Adipocyte (in vitro differentiated cells): ENCODE measurements around the gene SLC24A5.
A peak's percentile ranks its signal among the peaks of the same experiment; 100 is the strongest.

Experiments
- DNase-seq: peaks from one replicate; pipeline ENCODE4 v3.0.0-alpha.2; 2015; ENCODE audit warnings: low read depth
- H3K27me3 ChIP-seq: replicated peaks from 2 replicates; pipeline ENCODE4 v1.7.0; 2013; ENCODE audit warnings: mild to moderate bottlenecking, low read length, moderate library complexity; ENCODE audit not compliant: control insufficient read depth, insufficient read depth
- H3K36me3 ChIP-seq: 2 replicates; pipeline ENCODE4 v1.7.0; 2013; ENCODE audit warnings: low read length, mild to moderate bottlenecking, moderate library complexity; ENCODE audit not compliant: control insufficient read depth, insufficient read depth, severe bottlenecking
- H3K4me1 ChIP-seq: 2 replicates; pipeline ENCODE4 v1.7.0; 2013; ENCODE audit warnings: mild to moderate bottlenecking, low read length, moderate library complexity; ENCODE audit not compliant: control insufficient read depth, insufficient read depth
- H3K4me3 ChIP-seq: 2 replicates; pipeline ENCODE4 v1.7.0; 2013; ENCODE audit warnings: mild to moderate bottlenecking, low read length, moderate library complexity
- H3K9ac ChIP-seq: 2 replicates; pipeline ENCODE4 v1.7.0; 2013; ENCODE audit warnings: mild to moderate bottlenecking, low read length, moderate library complexity
- H3K9me3 ChIP-seq: 2 replicates; pipeline ENCODE4 v1.7.0; 2013; ENCODE audit warnings: mild to moderate bottlenecking, low read length, moderate library complexity; ENCODE audit not compliant: control insufficient read depth

The SLC24A5 gene

DNA sequence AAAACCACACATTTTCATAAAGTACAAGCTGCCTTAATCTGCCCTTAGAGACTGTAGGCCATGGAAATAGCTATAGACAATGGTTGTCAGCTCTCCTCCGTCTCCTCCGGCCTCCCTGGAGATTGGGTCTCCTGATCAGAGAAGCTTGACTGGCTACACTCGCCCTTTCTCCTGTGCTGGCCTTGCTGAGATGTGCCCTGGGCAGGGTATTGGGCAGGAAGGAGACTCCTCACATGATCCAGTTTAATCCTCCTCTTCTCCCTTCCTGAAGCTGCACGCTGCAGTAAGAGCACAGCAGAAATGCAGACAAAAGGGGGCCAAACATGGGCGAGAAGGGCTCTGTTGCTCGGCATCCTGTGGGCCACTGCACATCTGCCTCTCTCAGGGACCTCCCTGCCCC lies at the start of gene SLC24A5:
Gene SLC24A5 (plus strand): TSS at position 246 of the 400 bp plus-strand sequence. CDS start 55 bp downstream, at position 301.
- Histone ChIP-seq H3K9me3 (no peaks in the 10 kb centered on the region), H3K4me1 (no peaks in the 10 kb centered on the region), H3K9ac (no peak within 1 kb of the TSS), H3K36me3 (no peaks in the 10 kb centered on the region), H3K4me3 (no peak within 1 kb of the TSS), H3K27me3 (peaks cover 3% of the 10 kb centered on the region)
- no peak for DNase-seq

DNA sequence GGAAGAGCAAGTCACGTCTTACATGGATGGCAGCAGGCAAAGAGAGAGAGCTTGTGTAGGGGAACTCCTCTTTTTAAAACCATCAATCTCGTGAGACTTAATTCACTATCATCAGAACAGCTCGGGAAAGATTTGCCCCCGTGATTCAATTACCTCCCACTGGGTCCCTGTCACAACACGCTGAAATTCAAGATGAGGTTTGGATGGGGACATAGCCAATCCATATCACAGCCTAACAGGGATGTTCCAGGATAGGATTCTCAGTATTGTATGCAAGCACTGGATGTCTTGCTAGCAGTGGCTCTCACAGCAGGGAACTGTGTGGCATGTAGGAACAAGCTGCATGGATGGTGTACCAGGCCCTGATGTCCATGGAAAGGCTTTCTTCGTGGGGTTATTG lies 47.8 kb upstream of the SLC24A5 start:
- Histone ChIP-seq H3K4me3 (no peak overlapping the region), H3K4me1 (no peaks in the 10 kb centered on the region), H3K9ac (no peak overlapping the region), H3K9me3 (peaks cover 7% of the 10 kb centered on the region), H3K27me3 (peaks cover 20% of the 10 kb centered on the region), H3K36me3 (no peaks in the 10 kb centered on the region)
- DNase-seq: no peak

DNA sequence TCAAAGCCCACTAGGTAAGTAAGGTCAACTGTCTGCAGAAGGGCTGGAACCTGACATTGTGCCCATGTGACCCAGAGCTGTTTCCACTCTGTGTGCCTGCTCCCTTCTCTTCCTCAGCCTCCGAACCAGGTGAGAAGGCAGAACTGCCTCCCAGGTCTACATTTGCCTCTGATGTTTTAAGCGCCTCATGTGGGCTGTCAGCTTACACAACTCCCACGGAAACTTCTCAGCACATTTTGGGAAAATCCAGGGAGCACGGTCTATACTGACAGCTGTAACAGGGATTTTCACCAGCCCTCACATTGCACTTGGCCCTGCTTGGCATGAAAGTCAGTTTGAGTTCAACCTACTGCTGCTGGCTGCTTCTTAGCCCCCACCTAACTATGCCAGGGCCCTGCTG lies 46.9 kb upstream of the SLC24A5 start:
- Histone ChIP-seq H3K4me3 (no peak overlapping the region), H3K27me3 (peaks cover 20% of the 10 kb centered on the region), H3K9ac (no peak overlapping the region), H3K36me3 (no peaks in the 10 kb centered on the region), H3K4me1 (no peaks in the 10 kb centered on the region), H3K9me3 (peaks cover 7% of the 10 kb centered on the region)
- DNase-seq: no peak

DNA sequence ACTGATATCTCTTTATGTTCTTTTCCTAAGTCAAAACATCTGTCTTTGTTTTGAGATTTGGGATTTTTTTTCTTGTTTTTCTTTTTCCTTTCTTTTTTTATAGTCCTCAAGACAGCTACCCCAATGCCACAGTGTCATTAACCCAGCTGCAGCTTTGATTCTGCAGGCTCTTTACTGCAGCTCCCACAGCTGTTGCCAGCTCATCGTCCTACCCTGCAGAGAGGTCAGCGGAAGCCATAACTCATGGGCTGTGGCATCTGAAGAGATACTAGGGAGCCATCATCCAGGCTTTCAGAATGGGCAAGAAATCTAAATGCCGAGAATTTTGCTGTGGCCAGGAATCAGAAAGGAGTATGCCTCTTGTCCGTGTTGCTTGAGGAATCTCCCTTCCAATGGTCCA lies 44.3 kb upstream of the SLC24A5 start:
- Histone ChIP-seq H3K9ac (no peak overlapping the region), H3K36me3 (no peaks in the 10 kb centered on the region), H3K9me3 (no peaks in the 10 kb centered on the region), H3K4me3 (no peak overlapping the region), H3K27me3 (peaks cover 24% of the 10 kb centered on the region), H3K4me1 (no peaks in the 10 kb centered on the region)
- DNase-seq: no peak

DNA sequence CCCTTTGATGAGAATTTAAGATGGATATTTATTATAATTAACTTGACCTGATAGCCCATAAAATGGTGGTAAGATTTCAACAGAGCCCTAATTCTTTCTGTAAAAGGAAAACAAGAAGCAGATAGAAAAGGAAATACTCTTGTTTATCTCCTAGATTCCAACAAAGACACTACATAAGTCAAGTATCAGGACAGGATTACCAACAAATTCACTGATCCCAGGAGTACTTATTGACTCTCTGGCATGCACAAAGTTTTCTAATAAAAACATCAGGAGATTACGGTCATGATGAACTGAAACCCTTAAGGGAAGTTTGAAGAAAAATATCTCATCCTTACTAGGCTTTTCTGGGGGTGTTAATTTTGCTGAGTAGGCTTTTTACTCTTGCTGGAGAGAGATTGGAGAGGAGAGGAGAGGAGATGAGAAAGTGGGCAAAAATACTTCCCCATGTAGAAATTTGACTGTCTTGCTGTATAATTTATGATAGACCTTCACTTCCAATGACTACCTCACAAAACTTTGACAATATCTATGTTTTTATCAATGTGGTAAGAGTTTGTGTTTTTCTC lies 43.1 kb upstream of the SLC24A5 start:
- DNase-seq: no peak
- Histone ChIP-seq H3K9me3 (no peaks in the 10 kb centered on the region), H3K4me3 (no peak overlapping the region), H3K4me1 (no peaks in the 10 kb centered on the region), H3K36me3 (no peaks in the 10 kb centered on the region), H3K9ac (no peak overlapping the region), H3K27me3 (peaks cover 24% of the 10 kb centered on the region)

DNA sequence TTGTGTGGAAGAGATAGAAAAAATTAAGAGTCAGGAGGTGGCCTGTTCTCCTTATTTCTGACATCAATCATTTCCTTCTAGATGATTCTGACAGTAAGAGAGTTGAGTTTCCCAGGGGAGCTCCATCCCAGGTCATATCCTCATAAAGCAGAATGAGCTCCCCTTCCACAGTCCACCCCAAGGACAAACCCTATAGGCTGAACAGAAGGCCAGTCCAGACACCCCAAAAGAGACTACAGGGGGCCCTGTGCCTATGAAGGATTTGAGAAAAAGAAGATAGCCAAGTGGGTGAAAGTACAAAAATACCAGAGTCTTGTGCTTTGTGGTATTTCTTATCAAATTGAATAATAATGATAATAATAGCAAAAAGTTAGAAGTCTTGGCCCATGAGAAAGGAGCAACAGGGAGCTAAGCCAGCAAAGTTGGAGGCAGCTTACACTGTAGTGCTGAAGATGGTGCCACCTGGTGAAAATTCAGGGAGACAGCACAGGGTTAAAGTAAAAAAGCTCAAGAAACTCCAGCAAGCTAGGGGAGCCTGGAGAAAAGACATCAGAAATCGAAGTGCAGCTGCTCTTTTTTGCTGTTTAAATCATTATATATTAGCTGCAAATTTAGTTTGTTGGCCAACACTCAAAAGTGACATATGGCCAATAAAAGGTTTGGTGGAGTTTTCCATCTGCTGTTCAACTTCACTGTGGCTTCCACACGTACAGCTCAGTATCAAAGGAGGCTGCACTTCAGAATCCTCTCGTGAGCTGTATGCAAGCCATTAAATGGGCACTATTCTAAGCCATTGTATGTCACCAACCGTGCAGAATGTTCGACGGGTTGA lies 35.8 kb upstream of the SLC24A5 start:
- peaks cover 30% of the 10 kb centered on the region for H3K4me1 ChIP-seq
- no peak for DNase-seq
- H3K27me3 ChIP-seq: peaks cover 18% of the 10 kb centered on the region
- H3K9me3 ChIP-seq: no peaks in the 10 kb centered on the region
- H3K4me3 ChIP-seq: no peak overlapping the region
- H3K36me3 ChIP-seq: no peaks in the 10 kb centered on the region
- H3K9ac ChIP-seq: no peak overlapping the region

DNA sequence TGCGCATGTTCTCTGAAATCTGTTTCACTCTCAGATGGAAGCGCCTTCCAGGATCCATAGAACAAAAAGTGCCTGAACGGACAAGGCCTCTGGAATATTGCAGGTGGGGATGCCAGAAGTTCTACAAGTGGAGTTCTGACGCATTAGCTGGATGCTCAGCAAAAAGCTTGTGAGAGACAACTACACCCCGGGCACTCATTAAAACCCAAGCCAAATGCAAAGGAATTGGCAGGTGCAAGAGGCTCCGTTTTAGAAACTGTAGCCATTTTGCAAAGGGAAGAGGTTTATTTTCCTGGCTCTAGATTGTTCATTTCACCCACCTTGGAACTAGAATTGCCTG lies 35.2 kb upstream of the SLC24A5 start:
- no peak for DNase-seq

DNA sequence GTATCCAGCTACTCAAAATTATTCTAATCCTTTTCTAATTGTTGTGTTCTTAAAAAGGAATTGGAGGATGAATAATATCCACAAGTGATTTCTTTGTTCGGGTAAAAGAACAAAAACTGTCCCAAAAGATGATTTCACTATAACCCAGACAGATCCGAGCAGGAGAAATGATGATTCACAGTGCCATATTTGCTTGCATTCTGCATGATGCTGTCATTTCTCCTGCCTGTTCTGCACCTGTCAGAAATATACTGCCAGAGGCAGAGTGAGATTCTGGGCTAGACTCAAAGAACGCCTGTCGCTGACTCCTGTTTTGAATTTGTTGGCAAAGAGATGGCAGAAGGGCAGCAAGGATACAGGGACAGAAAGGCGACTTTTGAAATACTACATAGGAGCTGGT lies 34.7 kb upstream of the SLC24A5 start:
- peaks cover 24% of the 10 kb centered on the region for H3K27me3 ChIP-seq
- no peak overlapping the region for H3K4me3 ChIP-seq
- DNase-seq: peak; percentile 14
- H3K36me3 ChIP-seq: no peaks in the 10 kb centered on the region
- H3K9me3 ChIP-seq: no peaks in the 10 kb centered on the region
- H3K9ac ChIP-seq: no peak overlapping the region
- H3K4me1 ChIP-seq: peaks cover 39% of the 10 kb centered on the region

More for the DNA sequence above, 35.2 kb upstream of the SLC24A5 start:
- Histone ChIP-seq H3K36me3 (no peaks in the 10 kb centered on the region), H3K4me3 (no peak overlapping the region), H3K9ac (no peak overlapping the region), H3K4me1 (peaks cover 34% of the 10 kb centered on the region), H3K27me3 (peaks cover 18% of the 10 kb centered on the region), H3K9me3 (no peaks in the 10 kb centered on the region)

DNA sequence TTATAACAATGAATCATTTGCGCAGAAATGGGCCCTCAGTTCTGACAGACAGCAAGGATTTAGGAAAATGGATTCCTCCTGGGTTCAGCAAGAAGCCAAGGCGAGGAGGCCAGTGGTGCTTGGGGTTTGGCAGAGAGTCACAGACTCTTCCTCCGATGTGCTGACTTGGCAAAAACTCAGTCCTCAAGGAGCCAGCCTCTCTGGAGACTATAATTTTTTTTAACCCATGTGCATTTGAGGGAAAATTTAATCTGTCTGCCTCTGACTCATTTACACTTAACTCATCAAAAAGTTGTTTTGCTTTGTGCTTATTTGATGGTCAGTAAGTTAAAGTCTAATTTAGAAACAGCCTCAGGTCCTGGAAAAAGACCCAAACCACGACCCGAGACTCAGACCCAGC lies 34.2 kb upstream of the SLC24A5 start:
- no peaks in the 10 kb centered on the region for H3K36me3 ChIP-seq
- H3K9me3 ChIP-seq: no peaks in the 10 kb centered on the region
- no peak overlapping the region for H3K4me3 ChIP-seq
- H3K9ac ChIP-seq: no peak overlapping the region
- peaks cover 24% of the 10 kb centered on the region for H3K27me3 ChIP-seq
- peak; percentile 21 for DNase-seq
- H3K4me1 ChIP-seq: peaks cover 39% of the 10 kb centered on the region

DNA sequence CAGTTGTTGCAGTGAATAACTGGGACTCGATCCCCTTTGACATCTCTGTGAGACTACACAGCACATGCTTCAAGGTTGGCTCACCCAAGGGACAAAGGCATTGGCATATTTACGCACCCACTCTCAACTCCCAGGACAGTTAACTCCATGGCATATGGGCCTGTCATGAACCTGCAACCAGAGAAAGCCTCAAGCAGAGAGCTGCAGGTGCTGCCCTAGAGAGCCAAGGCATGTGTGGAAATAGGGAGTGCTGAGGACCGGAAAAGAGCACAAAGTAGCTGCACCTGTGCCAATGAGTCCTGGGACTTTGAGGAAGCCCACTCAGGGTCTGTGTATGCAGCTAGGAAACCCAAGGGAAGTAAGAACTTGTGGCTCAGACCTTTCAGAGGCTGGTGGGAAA lies 32.9 kb upstream of the SLC24A5 start:
- H3K9ac ChIP-seq: no peak overlapping the region
- peaks cover 39% of the 10 kb centered on the region for H3K4me1 ChIP-seq
- no peaks in the 10 kb centered on the region for H3K9me3 ChIP-seq
- no peak overlapping the region for H3K4me3 ChIP-seq
- H3K27me3 ChIP-seq: peaks cover 24% of the 10 kb centered on the region
- no peaks in the 10 kb centered on the region for H3K36me3 ChIP-seq
- no peak for DNase-seq

DNA sequence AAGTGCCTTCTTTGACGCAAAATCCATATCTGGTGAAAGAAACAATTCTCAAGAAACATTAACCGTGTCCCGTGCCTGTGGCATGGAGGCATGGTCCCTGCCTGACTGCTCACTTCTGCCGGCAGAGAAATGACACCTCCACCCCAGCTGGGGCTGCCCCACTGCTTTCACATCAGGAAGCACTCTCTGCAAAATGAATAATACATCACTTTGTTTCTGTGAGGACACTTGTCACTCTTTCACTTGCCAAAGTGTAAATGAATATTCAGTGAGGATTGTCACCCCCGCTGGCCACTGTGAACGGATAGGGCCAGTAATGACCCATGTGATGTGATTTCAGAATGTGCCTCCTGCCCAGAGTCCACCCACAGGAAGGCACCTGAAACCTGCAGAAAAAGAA lies 31.1 kb upstream of the SLC24A5 start:
- H3K9me3 ChIP-seq: no peaks in the 10 kb centered on the region
- peak overlapping the region; percentile 51 for H3K9ac ChIP-seq
- no peaks in the 10 kb centered on the region for H3K36me3 ChIP-seq
- H3K4me1 ChIP-seq: peaks cover 36% of the 10 kb centered on the region
- no peak overlapping the region for H3K4me3 ChIP-seq
- peaks cover 14% of the 10 kb centered on the region for H3K27me3 ChIP-seq
- DNase-seq: no peak
